WI38 (cell line): ENCODE data around the gene AMZ2.
"Not testable (repeated sequence)": the region's sequence is repeated elsewhere in the genome, so short reads cannot be mapped to it uniquely, and the experiment has no call there.

Source experiments
- H3K4me3 ChIP-seq: 2 replicates; pipeline ENCODE4 v1.5.1; 2011; ENCODE audit warnings: low read depth, mild to moderate bottlenecking, control low read depth, low read length
- TF ChIP-seq, protein P1 (sequence below): IDR thresholded peaks from 2 replicates; pipeline ENCODE4 v1.5.1; 2012; ENCODE audit warnings: low read depth, mild to moderate bottlenecking, control low read depth, low read length

The AMZ2 gene

DNA sequence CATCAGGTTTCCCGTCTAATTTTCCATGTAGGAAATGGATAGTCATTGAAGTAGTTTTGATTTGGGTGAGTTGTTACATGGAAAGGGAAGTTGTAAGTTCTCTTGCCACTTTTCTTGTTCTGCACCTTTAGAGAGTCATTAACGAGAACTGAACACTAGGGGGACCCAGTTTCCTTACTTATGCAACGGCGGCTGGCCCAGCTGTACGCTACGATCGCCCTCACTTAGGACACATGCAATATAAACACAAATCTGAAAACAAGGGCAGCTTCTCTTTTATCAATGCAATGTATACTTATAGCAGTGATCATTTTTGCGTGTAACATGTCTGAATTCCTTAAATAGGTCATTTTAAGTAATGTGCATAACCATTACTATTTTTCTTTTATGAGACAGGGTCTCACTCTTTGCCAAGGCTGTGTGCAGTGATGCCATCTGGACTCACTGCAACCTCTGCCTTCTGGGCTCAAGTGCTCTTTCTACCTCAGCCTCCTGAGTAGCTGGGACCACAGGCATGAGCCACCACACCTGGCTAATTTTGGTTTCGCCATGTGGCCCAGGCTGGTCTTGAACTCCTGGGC lies 15.3 kb downstream of the AMZ2 start:
- TF ChIP-seq, protein P1, sequence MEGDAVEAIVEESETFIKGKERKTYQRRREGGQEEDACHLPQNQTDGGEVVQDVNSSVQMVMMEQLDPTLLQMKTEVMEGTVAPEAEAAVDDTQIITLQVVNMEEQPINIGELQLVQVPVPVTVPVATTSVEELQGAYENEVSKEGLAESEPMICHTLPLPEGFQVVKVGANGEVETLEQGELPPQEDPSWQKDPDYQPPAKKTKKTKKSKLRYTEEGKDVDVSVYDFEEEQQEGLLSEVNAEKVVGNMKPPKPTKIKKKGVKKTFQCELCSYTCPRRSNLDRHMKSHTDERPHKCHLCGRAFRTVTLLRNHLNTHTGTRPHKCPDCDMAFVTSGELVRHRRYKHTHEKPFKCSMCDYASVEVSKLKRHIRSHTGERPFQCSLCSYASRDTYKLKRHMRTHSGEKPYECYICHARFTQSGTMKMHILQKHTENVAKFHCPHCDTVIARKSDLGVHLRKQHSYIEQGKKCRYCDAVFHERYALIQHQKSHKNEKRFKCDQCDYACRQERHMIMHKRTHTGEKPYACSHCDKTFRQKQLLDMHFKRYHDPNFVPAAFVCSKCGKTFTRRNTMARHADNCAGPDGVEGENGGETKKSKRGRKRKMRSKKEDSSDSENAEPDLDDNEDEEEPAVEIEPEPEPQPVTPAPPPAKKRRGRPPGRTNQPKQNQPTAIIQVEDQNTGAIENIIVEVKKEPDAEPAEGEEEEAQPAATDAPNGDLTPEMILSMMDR = peak; percentile 37; the same call in 1 of the 2 replicates
- H3K4me3 ChIP-seq = not testable (repeated sequence)

DNA sequence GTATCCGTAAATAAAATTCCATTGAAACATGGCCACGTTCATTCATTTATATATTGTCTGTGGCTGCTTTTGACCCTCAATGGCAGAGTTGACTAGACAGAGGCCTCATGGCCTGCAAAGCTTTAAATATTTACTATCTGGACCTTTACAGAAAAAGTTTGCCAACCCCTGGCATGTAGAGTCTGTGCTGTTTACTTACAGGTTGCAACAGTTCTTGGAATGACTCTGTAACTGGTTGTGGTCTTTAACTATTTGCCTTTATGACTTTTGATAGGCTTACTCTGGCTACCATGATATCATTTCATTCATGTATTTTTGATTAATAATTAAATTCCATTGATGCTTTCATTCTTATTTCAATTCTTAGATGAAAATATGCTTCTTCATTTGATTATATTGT lies 18.0 kb downstream of the AMZ2 start:
- H3K4me3 ChIP-seq = not testable (repeated sequence)

DNA sequence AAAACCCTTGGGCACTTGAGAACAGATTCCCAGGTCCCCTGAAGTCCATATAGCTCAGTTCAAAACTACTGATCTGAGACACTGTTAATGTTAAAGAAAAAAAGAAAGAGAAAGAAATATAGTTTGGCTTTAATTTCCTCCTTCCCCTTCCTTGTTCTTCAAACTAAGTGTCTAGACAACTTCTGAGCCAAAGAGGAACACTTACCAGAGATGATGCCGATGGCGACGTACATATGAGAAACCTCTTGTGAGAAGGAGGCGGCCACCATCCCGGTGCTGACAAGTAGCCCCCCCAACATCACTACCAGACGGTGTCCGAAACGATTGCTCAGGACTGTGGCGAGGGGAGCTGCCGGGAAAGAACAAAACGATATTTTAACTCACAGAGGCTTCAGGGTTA lies 25.9 kb downstream of the AMZ2 start:
- TF ChIP-seq, protein P1 = no peak
- no peak overlapping the region for H3K4me3 ChIP-seq

DNA sequence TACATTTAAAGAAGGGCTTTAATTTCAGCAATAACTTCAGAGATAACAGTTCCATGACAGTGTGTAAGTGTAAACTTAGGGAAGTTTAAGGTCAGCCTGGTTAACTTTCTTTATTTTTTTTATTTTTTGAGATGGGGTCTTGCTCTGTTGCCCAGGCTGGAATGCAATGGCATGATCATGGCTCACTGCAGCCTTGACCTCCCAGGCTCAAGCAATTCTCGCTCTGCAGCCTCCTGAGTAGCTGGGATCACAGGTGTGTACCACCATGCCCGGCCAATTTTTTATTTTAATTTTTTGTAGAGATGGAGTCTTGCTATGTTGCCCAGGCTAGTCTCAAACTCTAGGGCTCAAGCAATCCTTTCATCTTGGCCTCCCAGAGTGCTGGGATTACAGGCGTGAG lies 28.5 kb downstream of the AMZ2 start:
- not testable (repeated sequence) for H3K4me3 ChIP-seq

DNA sequence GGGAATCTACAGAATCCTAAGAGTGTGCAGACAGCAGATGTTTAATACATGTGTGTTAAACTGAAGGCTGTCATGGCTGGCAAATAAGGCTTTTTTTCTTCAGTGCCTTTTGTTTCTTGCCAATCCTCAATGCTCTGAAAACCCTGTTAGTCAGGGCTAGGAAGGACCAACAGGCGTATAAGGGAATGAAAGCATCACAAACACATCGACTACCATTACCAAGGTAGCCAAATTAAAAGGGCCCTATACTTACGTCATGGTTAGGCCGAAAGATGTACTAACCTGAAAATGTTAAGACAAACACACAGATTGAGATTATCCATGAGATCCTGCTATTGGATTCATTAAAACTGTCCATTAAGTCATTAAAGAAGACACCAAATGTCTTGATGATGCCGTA lies 30.0 kb downstream of the AMZ2 start:
- no peak overlapping the region for H3K4me3 ChIP-seq
- TF ChIP-seq, protein P1 = no peak

DNA sequence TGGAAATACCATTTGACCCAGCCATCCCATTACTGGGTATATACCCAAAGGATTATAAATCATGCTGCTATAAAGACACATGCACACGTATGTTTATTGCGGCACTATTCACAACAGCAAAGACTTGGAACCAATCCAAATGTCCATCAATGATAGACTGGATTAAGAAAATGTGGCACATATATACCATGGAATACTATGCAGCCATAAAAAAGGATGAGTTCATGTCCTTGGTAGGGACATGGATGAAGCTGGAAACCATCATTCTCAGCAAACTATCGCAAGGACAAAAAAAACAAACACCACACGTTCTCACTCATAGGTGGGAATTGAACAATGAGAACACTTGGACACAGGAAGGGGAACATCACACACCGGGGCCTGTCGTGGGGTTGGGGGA lies 34.1 kb downstream of the AMZ2 start:
- H3K4me3 ChIP-seq = not testable (repeated sequence)

DNA sequence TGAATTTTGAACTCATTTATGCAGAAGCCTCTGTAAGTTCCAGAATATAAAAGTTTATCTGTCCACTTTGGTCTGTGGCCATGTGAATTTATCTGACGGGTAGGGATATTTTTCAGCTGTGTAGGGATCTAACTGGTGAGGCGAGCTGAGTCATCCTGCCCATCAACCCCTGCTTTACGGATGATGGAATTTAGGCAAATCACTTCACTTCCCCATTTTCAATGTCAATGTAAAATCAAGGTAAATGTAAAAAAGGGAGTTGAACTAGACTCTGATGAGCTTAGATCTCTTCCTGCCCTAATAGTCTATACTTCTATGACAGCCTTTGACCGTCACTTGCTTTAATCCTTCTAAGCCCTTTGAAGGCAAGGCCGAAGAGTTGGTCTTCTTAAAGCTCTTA lies 40.5 kb downstream of the AMZ2 start:
- TF ChIP-seq, protein P1 = no peak
- no peak overlapping the region for H3K4me3 ChIP-seq

DNA sequence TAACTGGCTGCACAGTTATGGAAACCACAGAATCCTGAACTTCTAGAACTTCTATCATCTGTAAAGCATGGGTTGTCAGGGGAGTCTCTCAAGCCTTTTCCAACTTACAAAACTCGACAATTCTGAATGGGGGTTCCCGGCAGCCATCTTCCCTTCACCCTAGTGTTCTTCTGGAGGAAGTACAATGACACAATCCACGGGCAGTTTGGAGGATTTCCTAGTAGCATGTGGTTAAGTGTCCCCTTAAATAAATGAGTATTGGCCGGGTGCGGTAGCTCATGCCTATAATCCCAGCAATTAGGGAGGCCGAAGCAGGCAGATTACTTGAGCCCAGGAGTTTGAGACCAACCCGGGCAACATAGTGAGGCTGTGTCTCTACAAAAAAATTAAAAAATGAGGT lies 41.0 kb downstream of the AMZ2 start:
- no peak overlapping the region for H3K4me3 ChIP-seq
- TF ChIP-seq, protein P1 = no peak

DNA sequence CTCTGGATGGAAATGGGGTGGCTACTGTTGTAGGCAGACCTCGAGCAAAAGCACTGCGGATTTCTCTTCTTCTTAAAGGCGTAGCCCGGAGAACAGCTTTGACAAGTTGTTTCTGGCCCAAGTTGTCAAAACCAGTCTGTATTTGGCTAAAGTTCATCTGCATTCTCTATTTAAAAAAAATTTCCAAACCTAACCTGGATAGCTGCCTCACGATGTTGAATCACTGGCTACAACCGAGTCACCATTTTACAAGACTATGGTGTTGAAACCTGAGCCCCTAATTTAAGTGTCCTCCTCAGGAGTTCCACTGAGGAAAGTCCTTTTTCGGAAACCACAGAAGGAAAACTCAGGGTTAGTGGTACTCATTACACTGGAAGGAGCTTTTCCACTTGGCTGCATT lies 41.6 kb downstream of the AMZ2 start:
- TF ChIP-seq, protein P1 = no peak
- H3K4me3 ChIP-seq = no peak overlapping the region
